IPS-NIHi7 (cell line): ENCODE results near the gene SLC43A2.

ENCODE experiments used
- DNase-seq: peaks from one replicate; pipeline ENCODE4 v3.0.0; 2012; ENCODE audit warnings: mixed read lengths; ENCODE audit errors: extremely low spot score

SLC43A2 gene

DNA sequence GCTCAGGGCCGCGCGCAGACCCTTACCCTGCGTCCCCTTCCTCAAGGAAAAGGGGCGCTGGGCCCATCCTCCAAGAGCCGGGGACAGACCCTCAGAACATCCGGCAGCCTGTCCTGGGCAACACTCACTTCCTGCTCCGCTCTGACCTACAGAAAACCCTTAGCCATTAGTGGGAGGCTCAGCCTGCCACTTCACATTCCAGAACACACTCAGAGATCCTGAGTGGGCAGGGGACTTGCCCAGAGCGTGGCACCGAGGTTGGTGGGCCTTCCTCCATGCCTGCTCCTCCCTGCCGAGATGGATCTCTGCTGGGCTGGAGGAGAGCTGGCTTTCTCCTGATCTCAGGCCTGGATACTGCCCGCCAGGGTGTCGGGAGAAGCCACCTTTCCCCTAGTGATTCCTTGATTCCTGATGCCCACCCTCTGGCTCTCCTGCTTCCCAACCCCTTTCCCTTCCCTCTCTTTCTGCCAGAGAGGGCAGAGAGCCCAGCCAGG lies 15.4 kb upstream of the SLC43A2 start:
- no peak for DNase-seq

DNA sequence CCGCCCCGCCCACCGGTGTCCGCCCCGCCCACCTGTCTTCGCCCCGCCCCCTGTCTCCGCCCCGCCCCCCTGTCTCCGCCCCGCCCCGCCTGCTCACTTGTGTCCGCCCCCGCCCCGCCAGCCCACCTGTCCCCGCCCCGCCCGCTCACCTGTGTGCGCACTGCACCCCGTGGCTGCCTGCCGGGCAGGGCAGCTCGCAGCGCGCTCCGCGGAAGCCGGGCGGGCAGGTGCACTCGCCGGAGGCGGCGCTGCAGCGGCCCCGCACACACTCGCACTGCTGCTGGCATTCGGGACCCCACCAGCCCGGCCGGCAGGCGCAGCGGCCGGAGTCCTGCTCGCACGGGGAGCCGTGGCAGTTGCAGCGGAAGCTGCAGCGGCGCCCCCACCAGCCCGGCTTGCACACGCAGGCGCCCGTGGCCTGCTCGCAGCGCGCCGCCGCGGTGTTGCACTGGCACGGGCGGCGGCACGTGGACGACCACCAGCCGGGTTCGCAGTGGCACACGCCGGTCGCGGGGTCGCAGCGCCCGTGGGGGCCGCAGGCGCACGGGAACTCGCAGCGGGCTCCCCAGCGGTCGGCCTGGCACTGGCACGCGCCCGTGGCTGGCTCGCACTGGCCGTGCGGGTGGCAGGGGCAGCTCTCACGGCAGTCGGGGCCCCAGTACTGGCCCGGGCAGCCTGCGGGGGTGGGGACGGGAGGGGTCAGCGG lies 14.8 kb upstream of the SLC43A2 start:
- peak; percentile 87 for DNase-seq

DNA sequence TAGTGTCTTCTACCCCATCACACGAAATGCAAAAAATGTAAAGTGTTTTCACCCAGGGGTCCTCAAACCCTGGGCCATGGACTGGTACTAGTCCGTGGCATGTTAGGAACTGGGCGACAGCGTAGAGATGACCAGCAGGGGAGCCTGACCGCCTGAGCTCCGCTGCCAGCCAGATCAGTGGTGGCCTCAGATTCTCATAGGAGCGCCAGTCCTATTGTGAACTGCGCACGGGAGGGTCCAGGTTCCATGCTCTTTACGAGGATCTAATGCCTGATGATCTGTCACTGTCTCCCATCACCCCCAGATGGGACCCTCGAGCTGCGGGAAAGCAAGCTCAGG lies 12.4 kb upstream of the SLC43A2 start:
- DNase-seq = no peak

DNA sequence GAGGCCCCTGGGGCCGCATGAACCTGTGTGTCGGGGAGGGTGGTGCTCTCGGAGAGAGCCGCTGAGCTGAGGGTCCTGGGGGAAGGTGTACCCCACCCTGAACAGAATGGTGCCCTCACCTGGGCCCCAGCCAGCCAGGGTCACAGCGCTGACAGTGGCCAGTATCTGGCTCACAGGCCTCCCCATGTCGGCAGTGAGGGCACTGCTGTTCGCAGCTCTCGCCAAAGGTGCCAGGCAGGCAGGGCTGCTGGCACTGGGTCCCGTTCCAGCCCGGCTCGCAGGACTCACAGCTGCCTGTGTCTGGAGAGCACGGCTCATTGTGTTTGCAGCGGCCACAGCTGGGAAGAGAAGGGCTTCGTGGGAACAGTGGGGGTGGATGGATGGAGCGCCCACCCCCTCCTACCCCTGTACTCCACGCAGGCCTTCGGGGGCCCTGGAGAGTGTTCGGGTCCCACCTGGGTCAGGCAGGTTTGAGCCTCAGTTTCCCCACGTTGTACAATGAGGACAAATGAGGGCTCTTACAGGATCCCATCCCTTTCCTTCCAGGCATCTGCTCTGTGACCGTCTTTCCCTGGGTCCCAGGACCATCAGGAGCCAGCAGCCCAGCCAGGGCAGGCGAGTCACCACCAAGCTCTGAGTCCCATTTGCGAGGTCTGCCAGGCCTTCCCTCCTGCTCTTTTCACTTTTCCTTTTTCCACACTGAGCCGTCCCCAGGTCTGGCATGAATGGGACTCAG lies 11.9 kb upstream of the SLC43A2 start:
- DNase-seq = no peak

DNA sequence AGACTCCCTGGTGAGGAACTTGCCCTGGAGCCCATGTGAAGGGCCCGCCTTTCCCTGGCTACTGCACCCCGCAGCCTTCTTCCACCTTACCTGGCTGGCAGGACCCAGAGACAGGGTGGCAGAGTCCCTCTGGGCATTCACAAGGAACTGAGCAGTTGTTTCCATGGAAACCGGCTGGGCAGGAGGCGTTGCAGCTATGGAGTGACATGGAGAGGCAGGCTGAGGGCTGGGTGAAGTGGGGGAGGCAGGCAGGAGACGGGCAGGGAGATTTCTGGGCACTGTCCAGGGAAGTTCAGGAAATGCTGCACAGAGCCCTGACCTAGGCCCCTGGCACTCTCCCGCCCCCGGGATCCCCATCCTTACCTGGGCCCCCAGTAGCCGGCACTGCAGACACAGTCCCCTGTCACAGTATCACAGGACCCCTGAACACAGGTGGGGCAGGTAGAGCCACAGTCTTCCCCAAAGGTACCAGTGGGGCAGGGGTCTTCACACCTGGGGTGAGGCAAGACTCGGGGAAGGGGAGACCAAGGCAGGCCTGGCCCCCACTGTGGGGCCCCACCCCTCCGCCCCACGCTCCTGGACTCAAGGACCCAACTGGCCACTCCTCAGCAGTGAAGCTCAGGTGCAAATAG lies 11.0 kb upstream of the SLC43A2 start:
- DNase-seq = no peak

DNA sequence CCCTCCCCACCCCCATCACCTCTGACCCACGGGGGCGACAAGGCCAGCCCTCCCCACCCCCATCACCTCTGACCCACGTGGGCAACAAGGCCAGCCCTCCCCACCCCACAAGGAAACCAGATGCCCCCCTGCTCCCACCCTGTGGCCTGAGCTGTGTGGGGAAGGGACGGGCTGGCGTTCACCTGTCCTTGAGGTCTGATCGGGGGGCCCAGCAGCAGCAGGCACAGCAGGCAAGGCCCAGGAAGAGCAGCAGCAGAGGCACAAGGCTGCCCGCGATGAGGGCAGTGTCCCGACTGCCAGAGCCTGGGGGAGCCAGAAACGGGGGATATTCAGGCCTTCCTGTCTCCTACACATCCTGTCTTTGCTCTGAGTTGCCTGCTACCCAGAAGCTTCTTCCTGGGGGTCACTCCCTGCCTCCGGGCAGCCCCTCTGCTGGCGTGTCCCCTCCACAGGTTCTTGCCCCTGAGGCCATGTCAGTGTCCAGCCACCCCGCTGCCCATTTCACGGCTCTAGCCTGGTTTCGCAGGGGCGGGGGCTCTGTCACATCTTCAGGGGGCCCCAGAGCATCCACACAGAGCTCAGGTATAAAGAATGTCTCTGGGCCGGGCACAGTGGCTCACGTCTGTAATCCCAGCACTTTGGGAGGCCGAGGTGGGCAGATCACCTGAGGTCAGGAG lies 10.1 kb upstream of the SLC43A2 start:
- no peak for DNase-seq

DNA sequence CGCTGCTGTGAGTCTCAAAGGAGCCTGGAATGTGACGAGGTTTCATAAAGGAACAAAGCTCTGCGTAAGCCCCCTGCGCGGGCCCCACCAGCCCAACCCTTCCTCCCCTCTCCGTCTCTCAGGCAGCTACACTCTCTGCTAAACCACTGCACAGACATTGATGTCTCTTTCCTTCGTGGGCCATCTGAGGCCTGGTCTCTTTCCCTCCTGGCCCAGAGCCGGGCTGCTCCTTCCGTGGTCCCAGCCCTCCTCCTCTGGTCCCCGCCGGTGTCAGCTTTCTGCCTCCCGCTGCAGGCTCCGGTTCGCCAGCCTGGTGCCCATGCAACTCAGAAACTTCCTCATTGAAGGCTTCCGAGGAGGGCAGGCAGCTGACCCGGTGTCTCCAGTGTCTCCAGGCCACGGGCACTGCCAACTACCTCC lies 9.5 kb upstream of the SLC43A2 start:
- no peak for DNase-seq

DNA sequence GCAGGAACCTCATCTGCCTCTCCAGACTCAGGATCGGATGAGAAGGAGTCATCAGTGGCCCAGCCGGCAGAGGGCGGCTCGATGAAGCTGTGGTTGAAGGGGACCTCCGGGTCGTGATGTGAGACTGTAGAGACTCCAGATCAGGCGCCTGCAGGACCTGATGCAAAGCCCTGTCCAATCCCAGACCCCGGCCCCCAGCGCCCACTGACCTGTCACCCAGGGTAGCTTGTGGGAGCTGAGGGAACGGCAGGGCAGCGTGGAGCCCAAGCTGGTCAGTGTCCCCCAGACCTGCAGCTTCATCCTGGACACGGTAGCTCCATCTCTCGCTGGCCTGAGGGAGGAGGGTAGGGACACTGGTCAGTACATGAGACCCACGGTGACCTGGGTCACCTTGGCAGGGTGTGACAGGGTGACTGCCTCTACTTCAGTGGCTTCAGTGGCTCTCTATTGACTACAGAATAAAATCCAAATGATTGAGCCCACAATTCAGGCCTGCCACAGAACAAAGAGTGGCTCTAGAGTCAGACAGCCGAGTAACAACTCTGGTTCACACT lies 8.2 kb upstream of the SLC43A2 start:
- no peak for DNase-seq

DNA sequence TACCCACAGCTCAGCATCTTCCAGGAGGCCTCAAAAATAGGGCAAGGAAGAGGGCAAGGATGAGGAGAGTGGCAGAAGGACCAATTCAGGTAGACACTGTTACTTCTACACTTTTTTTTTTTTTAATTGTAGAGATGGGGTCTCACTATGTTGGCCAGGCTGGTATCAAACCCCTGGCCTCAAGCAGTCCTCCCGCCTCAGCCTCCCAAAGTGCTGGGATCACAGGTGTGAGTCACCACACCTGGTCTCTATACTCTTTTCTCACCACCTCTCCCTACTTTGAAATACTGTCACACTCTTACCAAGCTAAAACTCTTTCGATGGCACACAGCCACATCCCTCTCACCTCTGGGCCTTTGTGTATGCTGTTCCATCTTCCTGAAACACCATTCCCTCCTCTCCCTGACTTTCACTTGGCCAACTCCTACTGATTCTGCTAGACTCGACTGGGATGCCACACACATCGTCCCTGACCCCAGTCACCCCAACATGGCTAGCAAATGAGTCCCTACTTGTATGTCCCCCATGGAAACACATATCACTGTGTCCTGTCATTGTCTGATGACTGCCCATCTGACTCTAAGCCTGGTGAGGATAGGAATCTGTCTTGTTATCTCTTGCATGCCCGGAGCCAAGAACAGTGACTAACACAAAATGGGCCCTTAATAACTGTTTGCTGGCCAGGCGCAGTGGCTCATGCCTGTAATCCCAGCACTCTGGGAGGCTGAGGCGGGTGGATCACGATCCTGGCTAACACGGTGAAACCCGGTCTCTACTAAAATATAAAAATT lies 7.2 kb upstream of the SLC43A2 start:
- no peak for DNase-seq

DNA sequence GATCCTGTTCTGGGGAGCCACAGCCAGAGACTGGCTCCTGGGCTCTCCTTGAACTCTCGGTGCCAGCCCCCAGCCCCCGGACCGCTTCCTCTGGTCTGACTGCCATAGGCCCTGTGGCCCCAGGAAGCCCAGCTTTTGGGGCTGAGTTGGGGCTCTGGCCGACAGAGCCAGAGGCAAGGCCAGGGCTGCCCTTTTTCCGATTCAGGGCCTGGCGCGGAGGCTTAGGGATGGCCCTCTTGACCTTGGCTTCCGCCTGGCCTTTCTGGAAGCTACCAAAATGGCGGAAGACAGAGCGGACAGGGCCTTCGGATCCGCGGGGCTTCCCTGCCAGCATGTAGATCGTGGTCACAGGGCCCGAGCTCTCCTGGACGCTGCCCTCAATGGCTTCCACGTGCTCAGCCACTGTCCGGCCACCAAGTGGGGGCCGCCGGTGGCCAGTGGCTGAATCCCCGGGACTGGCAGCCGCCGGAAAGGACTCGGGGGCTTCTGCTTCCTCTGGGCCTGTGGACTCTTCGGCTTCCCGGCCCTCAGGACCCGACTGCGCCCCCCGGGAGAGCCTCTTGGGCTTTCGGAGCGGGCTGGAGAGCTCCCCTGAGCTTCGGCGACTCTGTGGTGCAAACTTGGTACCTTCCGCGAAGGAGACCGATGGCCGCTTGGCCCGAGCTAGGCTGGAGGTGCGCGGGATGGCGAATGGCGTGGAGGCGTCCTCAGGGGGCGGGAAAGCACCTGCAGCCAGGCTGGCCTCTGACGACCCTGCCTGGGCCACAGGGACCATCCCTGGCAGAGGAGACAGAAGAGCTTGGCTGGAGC lies 6.4 kb upstream of the SLC43A2 start:
- DNase-seq = no peak

DNA sequence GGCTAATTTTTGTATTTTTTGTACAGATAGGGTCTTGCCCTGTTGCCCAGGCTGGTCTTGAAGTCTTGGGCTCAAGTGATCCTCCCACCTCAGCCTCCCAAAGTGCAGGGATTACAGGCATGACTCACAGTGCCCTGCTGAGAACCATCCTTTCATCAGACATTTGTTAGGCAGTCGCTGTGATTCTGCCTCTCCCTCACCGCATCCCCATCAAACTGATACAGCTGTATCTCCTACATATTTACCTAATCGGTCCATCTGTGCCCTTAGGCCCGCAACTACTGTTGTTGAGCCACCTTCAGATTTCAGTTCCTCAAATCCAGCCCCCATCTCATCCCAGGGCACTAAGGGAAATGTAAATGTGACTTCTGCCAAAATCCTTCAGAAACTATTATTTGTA lies 2.0 kb upstream of the SLC43A2 start:
- no peak for DNase-seq

DNA sequence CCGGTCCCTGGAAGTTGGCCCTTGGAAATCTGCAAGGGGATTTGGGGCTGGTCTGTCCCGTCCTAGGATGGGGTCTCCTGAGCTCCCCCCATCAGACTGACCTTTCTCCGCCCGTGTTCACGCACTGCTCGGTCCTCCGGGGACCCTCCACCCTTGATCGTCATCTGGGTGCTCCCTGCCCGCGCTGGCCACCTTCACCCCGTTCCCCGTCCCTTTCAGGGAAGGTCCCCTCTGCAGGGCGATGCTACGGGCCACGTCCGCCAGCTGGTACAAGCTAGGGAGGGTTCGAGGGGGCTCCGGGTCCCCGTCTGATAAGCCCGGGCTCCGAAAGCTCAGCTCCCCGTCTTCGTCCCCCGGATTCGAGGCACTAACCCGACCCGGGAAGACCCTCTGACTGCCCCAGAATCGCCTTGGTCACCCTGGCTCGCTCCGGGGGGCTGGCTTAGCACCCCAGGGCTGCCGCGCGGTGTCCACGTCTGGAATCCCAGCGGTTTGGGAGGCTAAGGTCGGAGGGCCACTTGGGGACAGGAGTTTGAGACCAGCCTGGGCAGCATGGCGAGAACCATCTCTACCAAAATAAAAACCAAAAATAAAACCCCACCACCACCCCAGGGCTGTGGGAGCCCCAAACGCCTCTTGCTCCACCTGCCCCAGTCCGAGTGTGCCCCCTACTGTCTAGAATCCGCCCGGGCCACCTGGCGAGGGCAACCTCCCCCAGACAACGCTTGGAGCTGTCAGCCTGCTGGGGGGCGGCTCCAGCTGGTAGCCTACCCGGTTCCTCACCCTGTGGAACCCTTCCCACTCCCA lies 1.1 kb upstream of the SLC43A2 start:
- DNase-seq = peak; percentile 67

DNA sequence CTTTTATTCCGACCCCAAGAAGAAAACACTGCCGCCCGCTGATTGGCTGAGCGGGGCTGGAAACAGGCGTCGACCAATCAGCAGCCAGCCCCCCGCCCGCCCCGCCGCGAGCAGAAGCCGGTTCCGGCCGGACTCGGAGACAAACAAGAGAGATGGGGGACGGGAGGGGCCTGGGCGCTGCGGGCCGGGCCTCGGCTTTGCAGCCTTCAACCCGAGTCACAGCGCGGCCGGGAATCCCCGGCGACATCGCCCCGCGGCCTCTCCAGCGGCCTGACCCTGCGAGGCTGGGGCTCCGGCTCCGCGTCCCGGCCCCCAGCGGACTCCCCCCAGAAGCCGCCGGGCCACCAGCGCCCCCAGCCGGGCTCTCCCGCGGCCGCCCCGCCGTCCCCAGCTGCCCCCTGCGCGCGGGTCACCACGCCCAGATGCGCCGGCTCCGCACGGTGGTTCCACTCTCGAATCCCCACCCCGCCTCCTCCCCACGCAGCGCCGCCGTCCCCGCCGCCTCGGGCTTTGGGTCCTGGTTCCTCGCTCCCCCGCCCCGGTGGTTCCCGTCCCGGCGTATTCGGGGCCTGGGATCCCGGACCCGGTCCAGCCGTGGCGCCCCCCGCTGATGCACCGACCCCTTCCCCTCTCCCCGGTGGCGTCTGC lies 346 bp upstream of the SLC43A2 start:
- peak; percentile 98 for DNase-seq

DNA sequence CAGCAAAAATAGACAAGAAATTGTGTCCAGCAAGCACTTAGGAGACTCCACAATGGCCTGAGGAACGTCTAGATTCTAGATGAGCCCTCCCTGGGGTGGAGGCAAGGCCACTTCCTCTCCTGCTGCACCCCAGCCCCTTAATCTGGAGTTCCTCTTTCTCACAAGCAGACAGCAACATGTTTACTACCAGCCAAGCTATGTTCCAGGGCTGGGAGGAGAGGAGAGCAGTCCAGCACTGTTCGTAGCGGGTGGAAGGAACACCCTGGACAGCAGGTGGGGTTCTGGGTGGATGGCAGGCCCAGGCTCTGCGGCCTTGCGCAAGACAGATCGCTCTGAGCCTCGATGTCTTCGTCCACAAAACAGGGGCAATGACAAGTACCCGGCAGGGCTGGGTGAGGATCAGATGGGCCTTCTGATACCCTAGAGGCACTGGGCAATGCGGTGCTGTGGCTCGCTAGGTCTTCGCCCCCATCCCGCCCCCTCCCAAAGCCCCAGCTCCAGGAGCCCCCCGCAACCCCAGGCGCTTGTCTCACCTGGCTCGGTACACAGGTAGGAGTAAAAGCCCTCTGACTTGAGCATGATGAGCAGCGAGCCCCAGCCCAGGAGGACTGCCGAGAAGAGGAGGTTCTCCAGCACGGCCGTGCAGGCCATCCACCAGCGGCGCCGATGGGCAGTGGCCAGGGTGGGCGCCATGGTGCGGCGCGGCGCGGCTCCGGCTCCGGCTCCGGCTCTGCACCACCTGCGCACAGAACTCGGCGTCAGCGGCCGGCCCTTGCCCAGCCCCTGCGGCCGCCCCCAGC lies 1.3 kb downstream of the SLC43A2 start:
- DNase-seq = no peak

DNA sequence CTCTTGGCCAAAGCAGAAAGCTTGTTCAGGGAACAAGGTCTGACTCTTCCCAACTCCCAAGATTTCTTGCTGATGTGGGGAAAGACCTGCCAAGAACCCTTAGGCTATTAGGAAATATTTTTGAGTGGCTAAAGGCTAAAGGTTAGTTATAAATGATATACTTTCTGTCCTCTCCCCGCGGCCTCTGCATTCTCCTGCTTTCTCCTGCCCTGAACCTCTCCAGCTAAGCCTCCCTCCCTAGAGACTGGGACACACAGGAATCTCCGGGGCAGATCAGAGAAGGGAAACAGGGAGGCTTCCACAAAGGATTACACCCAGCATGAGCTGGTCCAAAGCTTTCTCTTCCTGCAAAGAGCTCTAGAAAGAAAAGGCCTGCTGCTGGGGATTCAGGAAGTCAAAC lies 2.3 kb downstream of the SLC43A2 start:
- no peak for DNase-seq

DNA sequence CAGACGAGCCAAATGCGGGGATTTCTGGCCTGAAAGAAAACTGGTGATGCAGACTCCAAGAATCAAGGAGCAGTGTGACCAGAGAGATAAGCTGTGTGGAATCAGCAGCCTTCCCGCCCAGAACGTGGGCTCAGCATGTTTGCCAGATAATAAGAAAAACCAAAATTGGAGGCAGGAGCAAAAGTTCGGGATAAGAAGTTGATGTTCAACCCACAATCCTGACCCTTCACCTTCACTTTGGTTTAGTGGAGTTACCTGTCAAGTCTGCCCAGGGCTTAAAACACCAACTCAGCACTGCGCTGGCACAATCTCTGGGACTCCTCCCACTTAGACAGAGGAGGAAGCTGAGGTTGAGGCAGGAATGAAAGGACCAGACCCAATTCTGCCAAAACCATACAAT lies 3.1 kb downstream of the SLC43A2 start:
- no peak for DNase-seq

DNA sequence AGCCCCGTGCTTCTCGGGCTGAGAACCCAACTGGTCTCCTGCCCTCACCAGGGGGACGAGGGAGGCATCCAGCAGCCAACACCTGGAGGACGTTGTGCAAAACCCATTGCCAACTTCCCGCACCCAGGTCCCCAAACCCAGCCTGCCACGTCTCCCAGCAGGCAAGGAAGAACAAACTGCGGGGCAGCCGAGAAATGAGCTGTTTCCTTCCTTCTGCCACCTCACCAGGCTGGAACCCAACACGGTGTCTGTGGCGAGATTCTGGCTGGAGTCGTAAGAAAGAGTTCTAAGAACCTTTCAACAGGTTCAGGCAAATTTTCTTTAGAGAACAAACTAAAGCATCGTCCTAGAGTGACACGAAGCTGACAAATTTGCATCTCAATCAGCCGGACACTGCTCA lies 3.6 kb downstream of the SLC43A2 start:
- no peak for DNase-seq

DNA sequence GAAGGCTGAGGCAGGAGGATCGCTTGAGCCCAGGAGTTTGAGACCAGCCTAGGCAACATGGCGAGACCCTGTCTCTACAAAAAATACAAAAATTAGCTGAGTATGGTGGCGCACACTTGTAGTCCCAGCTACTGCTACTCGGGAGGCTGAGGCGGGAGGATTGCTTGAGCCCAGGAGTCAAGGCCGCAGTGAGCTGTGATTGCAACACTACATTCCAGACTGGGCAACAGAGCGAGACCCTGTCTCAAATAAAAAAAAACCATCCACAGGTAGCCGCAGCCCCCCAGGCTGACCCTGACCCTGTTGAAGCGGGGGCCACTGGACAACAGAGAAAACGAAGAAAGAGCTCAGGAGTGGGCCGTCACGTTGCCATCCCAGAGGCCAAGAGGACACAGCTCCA lies 4.0 kb downstream of the SLC43A2 start:
- no peak for DNase-seq
